BJ (cell line): ENCODE measurements around the gene DISP2. TPM values are rescaled to one million over a fixed set of nuclear protein-coding genes. Genes with fewer than 3 reads are reported as not detected.

Experiments
- CTCF ChIA-PET: fragments of 350-600 bp; formaldehyde crosslinking; extraction: SDS; loops from one replicate; lab custom pipeline; 2021; ENCODE audit warnings: antibody characterized with exemption, inconsistent platforms; lab: Yijun Ruan, JAX
- POLR2A ChIA-PET: fragments of 300-600 bp; sonication (Branson Sonifier 250); formaldehyde crosslinking; extraction: SDS; loops from one replicate; lab custom pipeline; 2021; ENCODE audit warnings: antibody characterized with exemption; lab: Charles Lee
- DNase-seq: peaks from one replicate; pipeline ENCODE4 v3.0.0-alpha.2; 2011; ENCODE audit warnings: low read depth
- H3K27me3 ChIP-seq: 2 replicates; pipeline ENCODE4 v1.6.0; 2011; ENCODE audit warnings: low read length; ENCODE audit not compliant: control insufficient read depth, insufficient read depth
- H3K36me3 ChIP-seq: 2 replicates; pipeline ENCODE4 v1.5.1; 2011; ENCODE audit warnings: low read length; ENCODE audit not compliant: control insufficient read depth, insufficient read depth
- H3K4me3 ChIP-seq: 2 replicates; pipeline ENCODE4 v1.5.1; 2011; ENCODE audit warnings: low read depth, mild to moderate bottlenecking, control low read depth, low read length
- polyA plus RNA-seq: library from polyadenylated mRNA; depleted of rRNA; stranded (reverse); fragments of >200 nt; gene quantifications from 2 replicates; pipeline ENCODE4 v1.2.3, GENCODE V29; 2011; rRNA removed
- TF ChIP-seq, protein P1 (sequence below): IDR thresholded peaks from 2 replicates; pipeline ENCODE4 v1.5.1; 2011; ENCODE audit warnings: low read depth, mild to moderate bottlenecking, control low read depth, inconsistent platforms, low read length, moderate library complexity; ENCODE audit not compliant: insufficient read depth

The DISP2 gene
- polyA plus RNA-seq, 1 experiment: 0.16 TPM

DNA sequence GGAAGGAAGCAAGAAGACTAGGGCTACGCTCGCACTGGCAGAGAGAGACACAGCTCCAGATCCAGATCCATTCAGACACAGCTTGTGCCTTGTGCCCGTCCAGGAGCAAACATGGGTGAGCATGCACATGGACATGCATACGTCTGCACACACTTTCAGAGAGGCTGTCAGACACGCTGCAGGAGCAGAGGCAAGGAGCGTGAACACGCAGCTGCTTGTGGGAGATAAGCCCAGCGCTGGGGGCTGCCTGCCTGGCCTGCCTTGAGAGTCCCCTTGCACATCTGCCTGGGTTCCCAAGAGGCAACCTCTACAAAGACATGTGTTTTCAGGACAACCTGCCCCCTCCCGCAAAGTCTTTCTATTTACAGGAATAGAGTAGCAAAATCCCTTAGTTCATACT is 69.2 kb downstream of the DISP2 start:
- no peak for DNase-seq
- Histone ChIP-seq H3K27me3 (peaks cover 5% of the 10 kb centered on the region), H3K36me3 (no peaks in the 10 kb centered on the region), H3K4me3 (no peak overlapping the region)
- TF ChIP-seq, protein P1, sequence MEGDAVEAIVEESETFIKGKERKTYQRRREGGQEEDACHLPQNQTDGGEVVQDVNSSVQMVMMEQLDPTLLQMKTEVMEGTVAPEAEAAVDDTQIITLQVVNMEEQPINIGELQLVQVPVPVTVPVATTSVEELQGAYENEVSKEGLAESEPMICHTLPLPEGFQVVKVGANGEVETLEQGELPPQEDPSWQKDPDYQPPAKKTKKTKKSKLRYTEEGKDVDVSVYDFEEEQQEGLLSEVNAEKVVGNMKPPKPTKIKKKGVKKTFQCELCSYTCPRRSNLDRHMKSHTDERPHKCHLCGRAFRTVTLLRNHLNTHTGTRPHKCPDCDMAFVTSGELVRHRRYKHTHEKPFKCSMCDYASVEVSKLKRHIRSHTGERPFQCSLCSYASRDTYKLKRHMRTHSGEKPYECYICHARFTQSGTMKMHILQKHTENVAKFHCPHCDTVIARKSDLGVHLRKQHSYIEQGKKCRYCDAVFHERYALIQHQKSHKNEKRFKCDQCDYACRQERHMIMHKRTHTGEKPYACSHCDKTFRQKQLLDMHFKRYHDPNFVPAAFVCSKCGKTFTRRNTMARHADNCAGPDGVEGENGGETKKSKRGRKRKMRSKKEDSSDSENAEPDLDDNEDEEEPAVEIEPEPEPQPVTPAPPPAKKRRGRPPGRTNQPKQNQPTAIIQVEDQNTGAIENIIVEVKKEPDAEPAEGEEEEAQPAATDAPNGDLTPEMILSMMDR: no peak
- ChIA-PET CTCF (interaction anchor here (0.6 to 7.8 kb wide), 3 partner anchors 37 to 148 kb away, joined by 3 to 64 read pairs (median 3); no protein-coding TSS in a partner anchor), POLR2A (no interaction called here)

DNA sequence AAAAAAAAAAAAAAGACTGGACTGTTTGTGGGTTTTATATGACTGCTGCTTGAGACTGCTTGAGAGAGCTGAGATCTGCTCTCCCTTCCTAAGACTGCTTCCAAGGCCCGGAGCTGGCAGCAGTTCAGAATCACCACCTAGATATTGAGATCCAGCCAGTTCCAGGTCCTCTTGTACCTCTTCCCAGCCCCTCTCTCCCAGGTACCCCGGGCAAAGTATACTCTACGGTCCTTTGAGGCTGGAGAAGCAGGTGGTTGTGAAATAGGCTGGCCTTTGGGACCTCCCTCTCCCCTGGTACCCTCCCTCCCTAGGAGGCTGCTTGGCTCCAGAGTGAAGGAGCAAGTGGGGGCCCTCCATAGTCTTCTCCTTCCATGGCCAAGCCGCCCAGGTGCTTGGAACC is 70.2 kb downstream of the DISP2 start:
- ChIA-PET POLR2A (no interaction called here), CTCF (interaction anchor here (1.2 kb wide), 1 partner anchor 8 kb away, joined by 3 read pairs; no protein-coding TSS in a partner anchor)
- DNase-seq: no peak
- TF ChIP-seq, protein P1: no peak
- Histone ChIP-seq H3K36me3 (no peaks in the 10 kb centered on the region), H3K4me3 (no peak overlapping the region), H3K27me3 (peaks cover 5% of the 10 kb centered on the region)

Other genes with a start within 250 kb of the DISP2 start
- gene BMF, start 249.3 kb upstream of the DISP2 start, polyA plus RNA-seq: 5.8 and 8.3 TPM in 2 replicates
- gene BUB1B, start 197.2 kb upstream of the DISP2 start, polyA plus RNA-seq: 12.8 and 16.6 TPM in 2 replicates
- not detected in 2 replicates for gene PAK6, start 119.2 kb upstream of the DISP2 start, polyA plus RNA-seq
- not detected in 2 replicates for gene ANKRD63, start 75.2 kb upstream of the DISP2 start, polyA plus RNA-seq
- gene PLCB2, start 50.3 kb upstream of the DISP2 start, polyA plus RNA-seq: 0.22 and 0.47 TPM in 2 replicates
- 7.3 and 12.8 TPM in 2 replicates for gene INAFM2, start 34.5 kb upstream of the DISP2 start, polyA plus RNA-seq
- gene CCDC9B, start 17.3 kb upstream of the DISP2 start, polyA plus RNA-seq: 5.0 and 6.0 TPM in 2 replicates
- gene PHGR1, start 7.2 kb upstream of the DISP2 start, polyA plus RNA-seq: not detected in 2 replicates
- gene KNSTRN, start 24.5 kb downstream of the DISP2 start, polyA plus RNA-seq: 26.4 and 32.5 TPM in 2 replicates
- 48.6 and 63.9 TPM in 2 replicates for gene IVD, start 47.6 kb downstream of the DISP2 start, polyA plus RNA-seq
- gene BAHD1, start 82.7 kb downstream of the DISP2 start, polyA plus RNA-seq: 3.2 and 3.3 TPM in 2 replicates
- gene CHST14, start 112.8 kb downstream of the DISP2 start, polyA plus RNA-seq: 18.6 and 32.3 TPM in 2 replicates
- gene CCDC32, start 206.8 kb downstream of the DISP2 start, polyA plus RNA-seq: 14.1 and 14.8 TPM in 2 replicates
- 7.5 and 9.3 TPM in 2 replicates for gene RPUSD2, start 211.1 kb downstream of the DISP2 start, polyA plus RNA-seq
- 3.9 and 8.5 TPM in 2 replicates for gene KNL1, start 236.0 kb downstream of the DISP2 start, polyA plus RNA-seq